ENCODE results near the gene MBD3L5.
"Not testable (repeated sequence)": the region's sequence is repeated elsewhere in the genome, so short reads cannot be mapped to it uniquely, and the experiment has no call there.

The MBD3L5 gene

DNA sequence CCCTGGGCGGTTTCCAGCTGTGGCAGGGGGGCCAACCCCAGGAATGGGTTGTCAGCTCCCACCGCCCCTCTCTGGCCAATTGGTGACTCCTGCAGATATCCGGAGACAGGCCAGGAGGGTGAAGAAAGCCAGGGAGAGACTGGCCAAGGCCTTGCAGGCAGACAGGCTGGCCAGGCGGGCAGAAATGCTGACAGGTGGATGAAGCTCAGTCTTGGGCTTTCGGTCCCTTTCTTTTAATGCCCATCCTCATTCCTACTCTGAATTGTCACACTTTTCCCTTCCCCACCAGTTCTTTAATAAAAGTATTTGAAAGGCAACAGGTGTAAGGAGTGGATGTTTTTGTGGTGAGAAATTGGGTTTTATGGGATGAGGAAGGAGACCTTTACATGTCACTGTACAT, 21.0 kb downstream of the MBD3L5 start:
- not testable (repeated sequence) for FAIRE-seq; DNase-seq (ENCODE audit: low spot score)

DNA sequence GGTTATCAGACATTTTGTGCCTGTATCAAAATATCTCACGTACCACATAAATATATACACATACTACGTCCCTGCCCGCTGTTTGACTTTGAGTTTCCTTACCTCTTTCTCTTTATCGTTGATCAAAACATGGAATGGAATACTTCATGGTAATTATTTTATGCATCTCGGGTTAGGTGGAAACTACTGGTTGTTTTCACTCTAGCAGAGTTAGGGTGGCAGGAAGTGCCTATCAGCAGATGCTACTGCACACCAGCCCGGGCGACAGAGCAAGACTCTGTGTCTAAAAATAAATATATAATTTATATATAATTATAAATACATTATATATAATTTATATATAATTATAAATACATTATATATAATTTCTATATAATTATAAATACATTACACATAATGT, 22.5 kb downstream of the MBD3L5 start:
- not testable (repeated sequence) for DNase-seq (ENCODE audit: low spot score); FAIRE-seq

DNA sequence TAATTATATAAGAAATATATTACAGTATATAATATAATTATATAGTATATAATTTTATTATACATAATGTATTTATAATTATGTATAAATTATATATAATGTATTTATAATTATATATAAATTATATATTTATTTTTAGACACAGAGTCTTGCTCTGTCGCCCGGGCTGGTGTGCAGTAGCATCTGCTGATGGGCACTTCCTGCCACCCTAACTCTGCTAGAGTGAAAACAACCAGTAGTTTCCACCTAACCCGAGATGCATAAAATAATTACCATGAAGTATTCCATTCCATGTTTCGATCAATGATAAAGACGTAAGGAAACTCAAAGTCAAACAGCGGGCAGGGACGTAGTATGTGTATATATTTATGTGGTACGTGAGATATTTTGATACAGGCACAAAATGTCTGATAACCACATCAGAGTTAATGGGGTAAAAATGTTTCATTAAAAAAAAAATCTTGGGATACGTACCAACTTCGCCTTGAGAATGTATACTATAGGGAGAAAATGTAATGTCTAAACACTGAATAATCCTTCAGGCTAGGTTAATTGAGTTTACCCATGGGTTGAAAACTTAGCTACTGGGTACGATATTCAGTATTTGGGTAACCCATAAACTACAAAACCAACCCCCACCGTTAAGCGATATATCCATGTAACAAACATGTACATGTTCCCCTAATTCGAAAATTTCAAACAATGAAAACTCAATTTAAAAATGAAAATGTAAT, 24.4 kb downstream of the MBD3L5 start:
- FAIRE-seq; DNase-seq (ENCODE audit: low spot score): not testable (repeated sequence)

DNA sequence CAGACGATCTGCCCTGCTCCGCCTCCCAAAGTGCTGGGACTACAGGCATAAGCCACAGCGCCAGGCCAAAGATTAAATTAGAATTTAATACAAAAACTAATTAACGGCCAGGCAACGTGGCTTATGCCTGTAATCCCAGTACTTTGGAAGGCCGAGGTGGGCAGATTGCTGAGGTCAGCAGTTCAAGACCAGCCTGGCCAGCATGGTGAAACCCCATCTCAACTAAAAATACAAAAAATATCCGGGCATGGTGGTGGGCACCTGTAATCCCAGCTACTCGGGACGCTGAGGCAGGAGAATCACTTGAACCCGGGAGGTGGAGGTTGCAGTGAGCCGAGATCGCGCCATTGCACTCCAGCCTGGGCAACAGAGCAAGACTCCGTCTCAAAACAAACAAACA, 25.3 kb downstream of the MBD3L5 start:
- FAIRE-seq; DNase-seq (ENCODE audit: low spot score): not testable (repeated sequence)

DNA sequence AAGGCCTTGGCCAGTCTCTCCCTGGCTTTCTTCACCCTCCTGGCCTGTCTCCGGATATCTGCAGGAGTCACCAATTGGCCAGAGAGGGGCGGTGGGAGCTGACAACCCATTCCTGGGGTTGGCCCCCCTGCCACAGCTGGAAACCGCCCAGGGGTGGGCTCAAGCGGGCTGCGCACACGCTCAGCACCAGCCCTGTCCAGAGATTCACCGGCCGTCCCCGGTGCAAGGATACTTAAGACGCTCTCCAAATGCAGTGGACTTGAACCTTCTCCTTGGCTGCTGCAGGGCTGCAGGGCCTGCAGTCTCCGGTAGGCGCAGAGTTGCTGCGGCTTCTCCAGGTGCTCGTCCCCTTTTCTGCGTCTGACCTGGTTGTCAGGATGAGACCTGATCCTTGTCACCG, 26.0 kb downstream of the MBD3L5 start:
- not testable (repeated sequence) for FAIRE-seq; DNase-seq (ENCODE audit: low spot score)

DNA sequence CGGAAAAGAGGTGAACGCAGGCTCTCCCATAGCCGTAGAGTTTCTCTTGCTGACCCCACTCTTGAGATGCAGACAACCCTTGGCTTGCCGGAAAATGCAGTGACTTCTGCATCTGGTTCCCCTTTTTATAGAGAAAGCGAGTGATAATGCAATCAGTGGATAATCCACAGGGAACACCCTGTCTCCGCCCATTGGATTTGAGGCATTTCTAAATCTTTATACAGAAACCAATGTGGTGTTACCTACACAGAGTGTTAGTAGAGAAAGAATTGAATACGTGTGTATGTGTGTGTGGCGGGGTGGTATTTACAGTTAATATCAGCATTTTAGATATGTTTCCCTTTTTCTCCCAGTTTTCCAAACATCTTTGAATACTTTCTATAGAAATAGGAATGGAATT, 28.2 kb downstream of the MBD3L5 start, which contains the start of gene MBD3L3:
Gene MBD3L3, minus strand, starts transcription at position 101 of the 400 bp plus-strand sequence. Its CDS starts 71 bp downstream, at position 30.
- FAIRE-seq = not testable (repeated sequence)

DNA sequence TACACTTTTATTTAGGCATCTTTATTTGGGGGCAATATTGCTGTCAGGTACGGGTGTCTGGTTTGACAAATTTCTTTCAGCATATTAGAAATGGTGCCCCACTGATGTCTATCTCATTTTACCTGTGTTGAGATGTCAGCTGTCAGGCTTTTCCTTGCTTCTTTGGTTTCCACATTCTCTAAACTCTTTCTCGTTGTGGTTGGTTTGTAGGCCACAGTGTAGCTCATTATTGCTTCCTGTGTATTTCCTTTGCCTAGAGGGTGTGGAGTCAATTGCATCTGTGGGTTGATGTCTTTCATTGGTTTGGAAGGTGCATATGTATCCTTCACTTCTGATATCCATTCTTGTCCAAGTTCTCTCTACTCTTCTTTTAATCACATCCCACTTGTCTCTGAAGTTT, 29.6 kb downstream of the MBD3L5 start:
- not testable (repeated sequence) for FAIRE-seq

More for the DNA sequence above, 28.2 kb downstream of the MBD3L5 start, which contains the start of gene MBD3L3:
- DNase-seq (ENCODE audit: low spot score) = not testable (repeated sequence)

DNA sequence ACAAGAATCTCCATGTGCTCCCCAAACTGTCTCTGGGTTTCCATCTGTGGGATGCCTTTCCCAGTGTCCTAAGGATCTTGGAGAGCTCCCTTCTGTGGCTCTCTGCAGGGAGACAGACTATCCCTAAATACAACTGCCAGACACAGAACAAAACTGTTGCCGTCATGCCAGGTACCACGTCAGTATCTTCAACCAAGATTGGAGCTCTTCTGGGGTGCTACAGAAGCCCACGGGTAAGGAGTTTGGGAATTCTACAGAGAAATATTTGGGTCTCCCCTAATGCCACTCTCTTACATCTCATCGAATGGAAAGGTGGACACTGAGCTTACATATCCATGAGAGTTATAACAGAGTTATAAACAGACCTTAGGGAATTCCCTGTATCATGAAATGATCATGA, 33.0 kb downstream of the MBD3L5 start:
- DNase-seq (ENCODE audit: low spot score) (no peak), FAIRE-seq (no peak)

More for the DNA sequence above, 29.6 kb downstream of the MBD3L5 start:
- DNase-seq (ENCODE audit: low spot score) = not testable (repeated sequence)

DNA sequence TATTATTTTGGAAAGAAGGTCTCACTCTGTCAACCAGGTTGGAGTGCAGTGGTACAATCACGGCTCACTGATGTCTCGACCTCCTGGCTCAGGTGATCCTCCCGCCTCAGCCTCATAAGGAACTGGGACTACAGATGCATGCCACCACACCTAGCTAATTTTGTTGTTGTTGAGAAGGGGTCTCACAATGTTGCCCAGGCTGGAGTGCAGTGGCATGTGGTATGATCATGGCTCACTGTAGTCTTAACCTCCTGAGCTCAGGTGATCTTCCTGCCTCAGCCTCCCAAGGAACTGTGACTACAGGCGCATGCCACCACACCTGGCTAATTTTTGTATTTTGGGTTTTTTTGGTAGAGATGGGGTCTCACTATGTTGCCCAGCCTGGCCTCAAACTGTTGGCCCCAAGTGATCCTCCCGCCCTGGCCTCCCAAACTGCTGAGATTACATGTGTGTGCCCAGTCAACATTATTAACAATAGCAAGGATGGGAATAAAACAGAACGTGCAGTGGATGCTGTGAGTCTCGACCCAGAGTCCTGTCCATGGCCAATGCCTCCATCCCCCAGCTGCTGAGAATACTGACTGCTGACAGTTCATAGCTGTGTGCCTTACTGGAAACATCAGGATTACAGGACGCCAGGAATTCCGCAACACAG, 33.5 kb downstream of the MBD3L5 start:
- no peak for DNase-seq (ENCODE audit: low spot score)
- no peak for FAIRE-seq

DNA sequence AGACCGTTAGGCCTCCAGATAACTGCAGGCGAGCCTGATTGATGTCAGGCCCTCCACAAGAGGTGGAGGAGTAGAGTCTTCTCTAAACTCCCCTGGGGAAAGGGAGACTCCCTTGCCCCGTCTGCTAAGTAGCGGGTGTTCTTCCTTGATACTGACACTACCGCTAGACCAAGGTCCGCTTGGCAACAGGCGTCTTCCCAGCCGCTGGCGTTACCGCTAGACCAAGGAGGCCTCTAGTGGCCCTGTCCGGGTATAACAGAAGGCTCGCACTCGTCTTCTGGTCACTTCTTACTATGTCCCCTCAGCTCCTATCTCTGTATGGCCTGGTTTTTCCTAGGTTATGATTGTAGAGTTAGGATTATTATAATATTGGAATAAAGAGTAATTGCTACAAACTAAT, 36.7 kb downstream of the MBD3L5 start:
- not testable (repeated sequence) for FAIRE-seq; DNase-seq (ENCODE audit: low spot score)

DNA sequence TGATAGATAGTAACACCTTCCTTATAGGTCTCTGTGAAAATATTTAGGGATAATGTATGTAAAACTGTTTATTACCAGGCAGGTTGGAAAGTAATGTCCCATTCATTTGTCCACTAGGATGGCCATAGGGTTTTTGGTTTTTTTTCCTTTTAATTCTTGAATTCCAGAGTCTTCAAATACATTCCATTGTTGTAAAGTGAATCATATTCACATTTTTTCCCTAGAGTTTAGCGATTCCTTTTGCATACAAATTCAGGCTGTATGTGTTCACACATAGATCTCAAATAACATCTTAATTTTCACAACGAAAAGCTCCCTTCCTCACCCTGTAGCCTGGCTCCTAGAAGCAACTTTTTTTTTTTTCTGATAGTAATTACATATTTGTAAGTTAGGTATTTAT, 37.3 kb downstream of the MBD3L5 start:
- DNase-seq (ENCODE audit: low spot score) (no peak), FAIRE-seq (no peak)

DNA sequence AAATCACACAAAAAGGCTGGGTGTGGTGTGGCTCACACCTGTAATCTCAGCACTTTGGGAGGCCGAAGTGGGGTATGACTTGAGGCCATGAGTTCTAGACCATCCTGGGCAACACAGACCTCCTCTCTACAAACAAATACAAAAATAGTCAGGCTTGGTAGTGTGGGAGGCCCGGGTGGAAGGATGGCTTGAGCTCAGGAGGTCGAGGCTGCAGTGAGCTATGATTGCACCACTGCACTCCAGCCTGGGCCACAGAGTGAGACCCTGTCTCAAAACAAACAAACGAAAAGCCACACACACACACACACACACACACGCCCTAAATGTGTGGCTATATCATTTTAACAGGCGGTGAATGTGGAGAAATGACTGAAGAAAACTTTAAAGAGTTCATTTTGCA, 38.2 kb downstream of the MBD3L5 start:
- FAIRE-seq = no peak

DNA sequence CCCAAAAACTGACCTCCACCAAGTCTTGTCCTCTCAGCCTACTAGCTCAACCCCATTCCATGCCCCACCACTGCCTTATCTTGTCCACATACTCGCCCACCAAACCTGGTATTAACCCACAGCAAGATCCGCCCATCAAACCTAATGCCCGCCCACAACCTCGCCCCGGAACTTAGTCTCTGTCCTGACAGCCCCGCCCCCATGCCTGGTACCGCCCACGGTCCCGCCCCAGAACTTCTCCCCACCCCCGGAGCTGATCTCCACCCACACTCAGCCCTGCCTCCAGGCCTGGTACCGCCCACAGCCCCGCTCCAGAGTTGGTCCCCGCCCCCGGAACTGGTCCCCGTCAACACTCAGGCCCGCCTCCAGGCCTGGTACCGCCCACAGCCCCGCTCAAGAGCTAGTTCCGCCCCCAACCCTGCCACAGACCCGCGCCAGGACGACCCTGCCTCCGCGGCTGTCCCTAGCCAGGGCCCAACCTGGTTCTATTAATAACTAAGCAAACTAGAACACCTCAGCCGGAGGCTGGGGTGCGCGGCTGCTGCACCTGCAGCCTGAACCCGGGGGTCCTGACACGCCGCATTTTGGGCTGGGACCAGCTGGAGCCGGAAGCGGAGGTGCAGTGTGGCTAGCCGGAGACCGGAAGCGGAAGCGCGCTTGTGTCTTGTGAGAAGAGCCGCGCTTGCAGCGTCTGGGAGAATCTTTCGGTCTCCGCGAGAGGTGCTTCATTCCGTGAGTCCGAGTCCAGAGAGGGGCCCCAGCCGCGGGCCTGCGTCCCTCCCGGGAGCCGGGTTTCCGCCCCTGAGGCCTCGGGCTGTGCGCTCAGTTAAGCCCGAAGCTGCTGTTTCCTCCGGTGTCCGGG, 38.9 kb downstream of the MBD3L5 start, which contains the start of gene ZNF557:
Gene ZNF557, plus strand, starts transcription at position 662 of the 862 bp plus-strand sequence. CDS start 5,372 bp downstream, outside the sequence.
- peak; percentile 84 for DNase-seq (ENCODE audit: low spot score)
- peak; percentile 40 for FAIRE-seq

More for the DNA sequence above, 38.2 kb downstream of the MBD3L5 start:
- DNase-seq (ENCODE audit: low spot score) = no peak

DNA sequence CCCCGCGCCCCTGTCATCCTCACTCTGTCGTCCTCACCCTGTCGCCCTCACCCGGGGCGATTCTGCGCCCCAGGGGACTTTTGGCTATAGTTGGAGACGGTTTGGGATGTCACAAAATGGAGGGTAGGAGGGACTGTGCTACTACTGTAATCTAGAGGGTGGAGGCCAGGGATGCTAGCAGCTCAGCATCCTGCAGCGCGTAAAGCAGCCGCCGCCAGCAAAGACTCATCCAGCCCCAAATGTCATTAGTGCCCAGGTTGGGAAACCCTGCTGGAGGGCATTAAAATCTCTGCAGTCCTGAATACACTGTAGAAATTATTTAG, 39.5 kb downstream of the MBD3L5 start:
- DNase-seq (ENCODE audit: low spot score) (no peak), FAIRE-seq (no peak)

DNA sequence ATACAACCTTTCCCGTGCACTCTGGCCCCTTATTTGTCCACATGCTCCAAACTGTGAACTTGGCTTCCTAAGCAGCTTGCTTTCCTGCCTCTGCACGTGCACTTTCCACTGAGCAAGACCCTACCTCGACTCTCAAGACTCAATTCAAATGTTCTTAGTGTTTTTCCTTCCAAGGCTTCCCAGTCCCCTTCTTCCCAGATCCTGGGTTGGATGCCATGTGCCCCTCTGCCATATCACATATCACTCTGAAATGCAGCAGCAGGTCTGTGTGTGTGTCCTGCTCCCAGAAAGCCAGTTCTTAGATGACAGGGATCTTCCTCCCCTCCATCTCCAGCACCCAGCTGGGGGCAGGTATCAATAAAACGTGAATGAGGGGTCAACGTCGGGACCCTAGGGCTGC, 42.2 kb downstream of the MBD3L5 start:
- no peak for DNase-seq (ENCODE audit: low spot score)
- no peak for FAIRE-seq

DNA sequence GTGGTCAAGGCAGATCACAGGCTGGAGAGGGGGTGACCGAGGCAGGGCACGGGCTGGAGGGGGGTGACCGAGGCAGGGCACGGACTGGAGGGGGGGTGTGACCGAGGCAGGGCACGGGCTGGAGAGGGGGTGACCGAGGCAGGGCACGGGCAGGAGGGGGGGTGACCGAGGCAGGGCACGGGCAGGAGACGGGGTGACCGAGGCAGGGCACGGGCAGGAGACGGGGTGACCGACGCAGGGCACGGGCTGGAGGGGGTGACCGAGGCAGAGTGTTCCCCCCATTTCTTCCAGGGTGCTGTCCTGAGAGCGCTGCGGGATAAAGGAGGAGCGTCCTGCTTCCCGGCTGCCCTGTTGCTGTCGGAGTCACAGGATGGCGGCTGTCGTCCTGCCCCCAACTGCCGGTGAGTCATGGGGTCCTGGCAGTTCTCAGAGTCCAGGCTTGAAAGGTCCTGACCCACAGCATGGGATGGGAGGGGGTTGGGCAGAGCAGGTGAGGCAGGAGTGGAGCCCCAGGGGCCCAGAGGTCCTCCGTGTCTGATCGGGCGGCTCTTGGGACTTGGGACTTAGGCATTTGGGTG, 44.4 kb downstream of the MBD3L5 start:
- FAIRE-seq = no peak

DNA sequence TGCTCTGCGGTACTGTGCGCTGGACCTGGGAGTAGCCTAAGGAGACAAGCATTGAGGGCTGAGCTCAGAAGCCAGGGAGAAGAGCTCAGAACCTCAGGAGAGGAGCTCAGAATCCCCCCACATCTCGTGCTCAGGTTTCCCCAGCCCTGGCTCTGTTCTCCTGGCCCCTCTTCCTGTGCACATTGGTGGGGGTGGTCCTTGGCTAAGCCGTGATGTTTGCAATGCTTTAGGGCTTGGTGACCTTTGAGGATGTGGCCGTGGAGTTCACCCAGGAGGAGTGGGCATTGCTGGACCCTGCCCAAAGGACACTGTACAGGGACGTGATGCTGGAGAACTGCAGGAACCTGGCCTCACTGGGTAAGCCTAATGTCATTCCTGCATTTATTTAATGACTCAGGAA, 45.8 kb downstream of the MBD3L5 start:
- DNase-seq (ENCODE audit: low spot score) (no peak), FAIRE-seq (no peak)

More for the DNA sequence above, 44.4 kb downstream of the MBD3L5 start:
- no peak for DNase-seq (ENCODE audit: low spot score)

DNA sequence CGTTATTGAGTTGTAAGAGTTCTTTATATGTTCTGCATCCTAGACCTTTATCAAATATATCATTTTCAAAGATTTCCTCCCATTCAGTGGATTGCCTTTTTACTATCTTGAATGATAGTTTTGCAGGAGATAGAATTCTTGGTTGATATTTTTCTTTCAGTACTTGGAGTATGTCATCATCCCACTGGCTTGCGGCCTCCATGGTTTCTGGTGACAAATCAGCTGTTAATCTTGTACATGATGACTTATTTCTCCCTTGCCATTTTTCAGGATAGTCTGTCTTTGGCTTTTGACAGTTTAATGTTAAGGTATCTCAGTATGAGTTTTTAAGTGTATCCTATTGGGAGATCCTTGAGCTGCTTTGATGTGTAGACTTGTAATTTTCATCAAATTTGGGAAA, 47.6 kb downstream of the MBD3L5 start:
- DNase-seq (ENCODE audit: low spot score) (no peak), FAIRE-seq (no peak)

Data from RCC 7860 (cell line).